Esophagus muscularis mucosa (tissue), 4 donors: ENCODE data around the gene TTLL4. TPM values are rescaled to one million over a fixed set of nuclear protein-coding genes. Genes with fewer than 3 reads are reported as not detected.

Source experiments
- DNase-seq: peaks from one replicate; pipeline ENCODE4 v3.0.0-alpha.2; 2017; ENCODE audit errors: extremely low spot score
- H3K27ac ChIP-seq, 4 donors: fragments of 200-600 bp; sonication (generic); replicated peaks in 1 of 4; 1 replicate in 3 of 4; 2 replicates in 1 of 4; pipeline ENCODE4 v1.5.1; 2016 to 2019; ENCODE audit warnings: mild to moderate bottlenecking in 1 of 4
- H3K27me3 ChIP-seq, 4 donors: fragments of 200-600 bp; sonication (generic); one replicate each; pipeline versions ENCODE4 v1.5.1 to v1.6.0; 2016 to 2019
- H3K36me3 ChIP-seq, 4 donors: fragments of 200-600 bp; sonication (generic); one replicate each; pipeline ENCODE4 v1.5.1; 2016 to 2019
- H3K4me1 ChIP-seq, 4 donors: fragments of 200-600 bp; sonication (generic); one replicate each; pipeline ENCODE4 v1.5.1; 2016 to 2019
- H3K4me3 ChIP-seq, 4 donors: fragments of 200-600 bp; sonication (generic); 1 replicate in 2 of 4; 2 replicates in 2 of 4; pipeline ENCODE4 v1.5.1; 2016 to 2019; ENCODE audit warnings: mild to moderate bottlenecking in 4 of 4, moderate library complexity in 1 of 4
- H3K9me3 ChIP-seq, 4 donors: fragments of 200-600 bp; sonication (generic); 1 replicate in 3 of 4; 2 replicates in 1 of 4; pipeline ENCODE4 v1.5.1; 2016 to 2019
- EP300 ChIP-seq: sonication (generic); formaldehyde crosslinking; IDR thresholded peaks from one replicate; pipeline ENCODE4 v1.6.1; 2017; ENCODE audit warnings: antibody characterized with exemption
- POLR2A ChIP-seq: fragments of 450-650 bp; IDR thresholded peaks from one replicate; pipeline ENCODE4 v1.6.1; 2017; ENCODE audit warnings: antibody characterized with exemption, moderate library complexity, mild to moderate bottlenecking, low read depth
- POLR2AphosphoS5 ChIP-seq, 2 donors: sonication (generic); formaldehyde crosslinking; IDR thresholded peaks; one replicate each; pipeline ENCODE4 v1.6.1; 2017; ENCODE audit warnings: antibody characterized with exemption in 2 of 2
- WGBS: methylation state at CpG from one replicate; pipeline ENCODE4 v1.1.5; 2018; 5-methylcytosine and 5-hydroxymethylcytosine counted together
- intact Hi-C: fragments of 100-400 bp; cut with DNase I; formaldehyde crosslinking; loops from one replicate; pipeline ENCODE4 v1.15.1; 2023
- total RNA-seq, 4 donors: library from RNA; depleted of rRNA; stranded (reverse); fragments of >200 nt; gene quantifications; one replicate each; pipeline versions ENCODE4 v1.1.0 to v1.2.1, GENCODE V29; 2016
- TF ChIP-seq, protein P1 (sequence below), 3 experiments: fragments of 200-600 bp in 2 of 3; fragments of 450-650 bp in 1 of 3; sonication (generic) in 2 of 3; IDR thresholded peaks; one replicate each; pipeline ENCODE4 v1.5.1; 2017 to 2019; ENCODE audit warnings: antibody characterized with exemption in 3 of 3, mild to moderate bottlenecking in 2 of 3, moderate library complexity in 1 of 3

The TTLL4 gene
- total RNA-seq, 4 donors from 2014 or later: 5.8 to 11.3 (median 8.3) TPM

DNA sequence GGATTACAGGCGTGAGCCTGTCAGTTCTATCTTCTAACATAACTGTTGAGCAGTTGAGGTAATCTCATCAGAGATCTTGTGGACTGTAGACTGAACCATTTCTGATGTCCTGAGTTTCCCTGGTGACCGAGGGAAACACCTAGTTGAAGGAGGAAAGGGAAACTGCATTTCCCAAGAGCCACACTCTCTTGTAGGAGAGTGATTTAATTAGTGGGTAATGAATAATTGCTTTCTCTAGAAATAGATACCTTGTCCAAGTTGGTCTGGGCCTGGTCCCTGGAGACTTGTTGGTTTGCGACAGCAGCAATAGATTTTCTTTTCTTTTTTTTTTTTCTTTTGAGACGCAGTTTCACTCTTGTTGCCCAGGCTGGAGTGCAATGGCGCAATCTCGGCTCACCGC is 7.4 kb downstream of the TTLL4 start:
- intact Hi-C loops: no loop called here
- TF ChIP-seq EP300 (no peak), POLR2A (no peak), POLR2AphosphoS5 (IDR thresholded peaks at IDR 0.05) (no peak)
- TF ChIP-seq, protein P1, sequence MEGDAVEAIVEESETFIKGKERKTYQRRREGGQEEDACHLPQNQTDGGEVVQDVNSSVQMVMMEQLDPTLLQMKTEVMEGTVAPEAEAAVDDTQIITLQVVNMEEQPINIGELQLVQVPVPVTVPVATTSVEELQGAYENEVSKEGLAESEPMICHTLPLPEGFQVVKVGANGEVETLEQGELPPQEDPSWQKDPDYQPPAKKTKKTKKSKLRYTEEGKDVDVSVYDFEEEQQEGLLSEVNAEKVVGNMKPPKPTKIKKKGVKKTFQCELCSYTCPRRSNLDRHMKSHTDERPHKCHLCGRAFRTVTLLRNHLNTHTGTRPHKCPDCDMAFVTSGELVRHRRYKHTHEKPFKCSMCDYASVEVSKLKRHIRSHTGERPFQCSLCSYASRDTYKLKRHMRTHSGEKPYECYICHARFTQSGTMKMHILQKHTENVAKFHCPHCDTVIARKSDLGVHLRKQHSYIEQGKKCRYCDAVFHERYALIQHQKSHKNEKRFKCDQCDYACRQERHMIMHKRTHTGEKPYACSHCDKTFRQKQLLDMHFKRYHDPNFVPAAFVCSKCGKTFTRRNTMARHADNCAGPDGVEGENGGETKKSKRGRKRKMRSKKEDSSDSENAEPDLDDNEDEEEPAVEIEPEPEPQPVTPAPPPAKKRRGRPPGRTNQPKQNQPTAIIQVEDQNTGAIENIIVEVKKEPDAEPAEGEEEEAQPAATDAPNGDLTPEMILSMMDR (IDR thresholded peaks at IDR 0.05): no peak
- H3K4me1 ChIP-seq: peaks cover 2 to 26% (median 13%) of the 10 kb centered on the region in 4 donors
- H3K36me3 ChIP-seq: no peaks in the 10 kb centered on the region
- no peaks in the 10 kb centered on the region for H3K27me3 ChIP-seq
- no peak overlapping the region for H3K27ac ChIP-seq
- H3K4me3 ChIP-seq: no peak overlapping the region
- no peaks in the 10 kb centered on the region for H3K9me3 ChIP-seq
- 95% methylated on average over 7 of the region's 7 CpGs for WGBS
- DNase-seq: no peak

DNA sequence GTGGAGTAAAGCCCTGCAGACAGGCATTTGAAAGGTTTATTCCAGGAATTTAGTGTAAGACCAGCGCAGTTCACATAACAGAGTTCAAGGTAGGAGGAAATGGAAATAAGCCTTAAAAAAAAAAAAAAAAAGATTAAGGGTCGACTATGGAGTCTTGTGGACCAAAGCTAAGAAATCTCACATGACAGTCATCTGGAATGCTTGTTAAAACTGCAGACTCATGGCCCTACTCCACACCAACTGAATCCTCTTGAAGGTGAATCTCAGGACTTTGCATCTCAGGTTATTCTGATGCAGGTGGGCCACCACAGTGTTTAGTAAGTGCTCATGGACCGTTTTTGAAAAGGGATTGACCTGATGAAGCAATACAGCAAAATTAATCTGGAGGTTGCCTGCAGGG is 8.8 kb downstream of the TTLL4 start:
- no peak overlapping the region for H3K4me3 ChIP-seq
- intact Hi-C loops: no loop called here
- H3K27me3 ChIP-seq: no peaks in the 10 kb centered on the region
- DNase-seq: no peak
- TF ChIP-seq POLR2A (no peak), POLR2AphosphoS5 (IDR thresholded peaks at IDR 0.05) (no peak), EP300 (no peak)
- TF ChIP-seq, protein P1 (IDR thresholded peaks at IDR 0.05): no peak
- WGBS: 78% methylated on average over 3 of the region's 3 CpGs
- no peaks in the 10 kb centered on the region for H3K36me3 ChIP-seq
- no peaks in the 10 kb centered on the region for H3K9me3 ChIP-seq
- no peak overlapping the region for H3K27ac ChIP-seq
- H3K4me1 ChIP-seq: peaks cover 2 to 20% (median 13%) of the 10 kb centered on the region in 4 donors

DNA sequence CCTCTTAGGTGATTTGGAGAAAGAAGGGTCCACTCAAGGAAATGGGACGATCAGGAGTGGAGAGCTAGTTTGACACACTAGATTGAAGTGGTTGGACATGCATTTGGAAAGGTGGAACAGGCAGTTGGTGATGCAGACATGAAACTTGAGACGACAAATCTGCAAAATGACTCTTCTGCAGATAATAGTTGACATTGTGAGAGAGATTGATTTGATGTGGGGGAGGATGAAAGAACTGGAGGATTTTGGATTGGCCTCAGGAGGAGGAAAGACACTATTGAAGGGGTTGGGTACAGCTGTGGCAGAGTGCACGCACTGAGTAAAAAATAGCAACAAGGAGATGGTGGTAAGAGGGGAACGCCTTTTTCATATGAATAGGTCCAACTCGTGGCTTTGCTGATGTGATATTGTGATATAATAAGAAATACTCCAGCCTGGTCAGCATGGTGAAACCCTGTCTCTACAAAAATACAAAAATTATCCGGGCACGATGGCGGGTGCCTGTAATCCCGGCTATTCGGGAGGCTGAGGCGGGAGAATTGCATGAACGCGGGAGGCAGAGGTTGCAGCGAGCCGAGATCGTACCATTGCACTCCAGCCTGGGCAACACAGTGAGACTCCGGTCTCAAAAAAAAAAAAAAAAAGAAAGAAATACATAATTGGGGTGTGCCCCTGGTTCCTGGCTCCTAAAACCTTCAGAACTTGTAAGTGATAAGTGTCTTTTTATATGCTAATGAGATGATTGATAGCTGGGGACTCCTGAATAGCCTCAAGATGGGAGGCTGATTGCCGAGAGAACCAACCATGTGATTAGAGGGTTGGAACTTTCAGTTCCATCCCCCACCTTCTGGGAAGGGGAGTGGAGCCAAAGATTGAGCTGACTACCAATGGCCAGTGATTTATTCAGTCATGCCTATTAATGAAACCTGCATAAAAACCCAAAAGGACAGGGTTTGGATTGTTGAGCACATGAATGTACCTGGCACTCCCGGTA is 9.7 kb downstream of the TTLL4 start:
- intact Hi-C loops: no loop called here

DNA sequence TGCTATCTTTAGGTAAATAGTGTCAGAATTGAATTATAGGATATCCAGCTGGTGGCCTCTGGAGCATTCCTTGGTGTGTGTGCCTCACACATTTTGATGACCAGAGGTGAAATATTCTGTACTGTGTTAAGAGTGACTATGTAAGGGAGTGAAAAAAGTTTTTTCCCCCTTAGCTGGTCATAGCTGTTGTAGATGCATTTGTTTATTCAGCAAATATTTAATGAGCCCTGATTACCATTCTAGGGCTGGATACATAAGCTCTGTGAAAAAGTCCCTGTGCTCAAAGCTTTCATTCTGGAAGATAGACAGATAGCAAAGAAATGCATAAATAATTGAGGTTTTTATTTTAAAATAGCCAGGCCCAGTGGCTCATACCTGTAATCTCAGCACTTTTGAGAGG is 10.9 kb downstream of the TTLL4 start:
- TF ChIP-seq, protein P1 (IDR thresholded peaks at IDR 0.05): no peak
- TF ChIP-seq POLR2A (no peak), POLR2AphosphoS5 (IDR thresholded peaks at IDR 0.05) (no peak), EP300 (no peak)
- Histone ChIP-seq H3K4me3 (no peak overlapping the region), H3K4me1 (peaks cover 2 to 14% (median 9%) of the 10 kb centered on the region in 4 donors), H3K9me3 (peaks cover 0 to 11% (median 4%) of the 10 kb centered on the region in 4 donors), H3K27me3 (no peaks in the 10 kb centered on the region), H3K27ac (no peak overlapping the region), H3K36me3 (peaks cover 0 to 4% (median 0%) of the 10 kb centered on the region in 4 donors)
- intact Hi-C loops: no loop called here
- no peak for DNase-seq

More for the DNA sequence above, 9.7 kb downstream of the TTLL4 start:
- Histone ChIP-seq H3K9me3 (no peaks in the 10 kb centered on the region), H3K4me1 (peaks cover 2 to 19% (median 13%) of the 10 kb centered on the region in 4 donors), H3K27me3 (no peaks in the 10 kb centered on the region), H3K4me3 (no peak overlapping the region), H3K27ac (no peak overlapping the region), H3K36me3 (peaks cover 0 to 4% (median 0%) of the 10 kb centered on the region in 4 donors)
- TF ChIP-seq POLR2A (no peak), POLR2AphosphoS5 (IDR thresholded peaks at IDR 0.05) (no peak), EP300 (no peak)
- TF ChIP-seq, protein P1 (IDR thresholded peaks at IDR 0.05): no peak
- DNase-seq: no peak
- 97% methylated on average over 19 of the region's 19 CpGs for WGBS
